SU-DHL-6 (cell line): ENCODE results near the gene ILRUN.
"Not testable (repeated sequence)": the region's sequence is repeated elsewhere in the genome, so short reads cannot be mapped to it uniquely, and the experiment has no call there.

Experiments used
- H2AFZ ChIP-seq: fragments of 200-600 bp; sonication (generic); 2 replicates; pipeline ENCODE4 v1.6.1; 2014; ENCODE audit warnings: low read depth, mild to moderate bottlenecking, moderate library complexity, mixed read lengths, antibody characterized with exemption, low read length; ENCODE audit not compliant: severe bottlenecking
- H3F3A ChIP-seq: fragments of 200-600 bp; shearing (Covaris generic); 2 replicates; pipeline ENCODE4 v1.6.0; 2016; ENCODE audit warnings: antibody characterized with exemption, mild to moderate bottlenecking; ENCODE audit not compliant: insufficient read depth
- H3K27ac ChIP-seq: fragments of 200-600 bp; sonication (generic); 2 replicates; pipeline ENCODE4 v1.5.1; 2016; ENCODE audit warnings: low read depth, mild to moderate bottlenecking, low read length, moderate library complexity, mixed read lengths
- H3K27me3 ChIP-seq: fragments of 200-600 bp; sonication (generic), shearing (Covaris generic); 2 replicates; pipeline ENCODE4 v1.6.0; 2014; ENCODE audit warnings: mild to moderate bottlenecking, low read length
- H3K36me3 ChIP-seq: fragments of 200-600 bp; sonication (generic); 2 replicates; pipeline ENCODE4 v1.6.1; 2014; ENCODE audit warnings: mild to moderate bottlenecking, low read length, mixed read lengths
- H3K4me2 ChIP-seq: fragments of 300-600, 200-600 bp; shearing (Covaris generic), sonication (generic); 2 replicates; pipeline ENCODE4 v1.6.0; 2014; ENCODE audit warnings: low read length, low read depth, mild to moderate bottlenecking; ENCODE audit not compliant: poor library complexity, severe bottlenecking
- H3K4me3 ChIP-seq: fragments of 200-600 bp; sonication (generic); 2 replicates; pipeline ENCODE4 v1.5.1; 2014; ENCODE audit warnings: antibody characterized with exemption, low read length, mild to moderate bottlenecking, mixed read lengths; ENCODE audit not compliant: insufficient read depth, poor library complexity, severe bottlenecking
- H3K79me2 ChIP-seq: fragments of 200-600 bp; sonication (generic); 2 replicates; pipeline ENCODE4 v1.6.1; 2014; ENCODE audit warnings: mild to moderate bottlenecking, low read length, moderate library complexity; ENCODE audit not compliant: insufficient read depth
- H3K9ac ChIP-seq: fragments of 200-600 bp; sonication (generic); 2 replicates; pipeline ENCODE4 v1.7.0; 2014; ENCODE audit warnings: mild to moderate bottlenecking, low read length
- H3K9me2 ChIP-seq: fragments of 200-600 bp; sonication (generic); replicated peaks from 2 replicates; pipeline ENCODE4 v1.6.1; 2014; ENCODE audit warnings: low read length; ENCODE audit not compliant: insufficient read depth
- H3K9me3 ChIP-seq: fragments of 200-600 bp; sonication (generic); 2 replicates; pipeline ENCODE4 v1.6.1; 2014; ENCODE audit warnings: low read length, mixed read lengths; ENCODE audit not compliant: insufficient read depth
- H4K20me1 ChIP-seq: fragments of 200-600 bp; sonication (generic); 2 replicates; pipeline ENCODE4 v1.6.1; 2014; ENCODE audit warnings: low read depth, mild to moderate bottlenecking, antibody characterized with exemption, low read length, moderate library complexity, mixed read lengths
- EZH2phosphoT487 ChIP-seq: fragments of 200-600 bp; sonication (generic), shearing (Covaris generic); conservative IDR thresholded peaks from 2 replicates; pipeline ENCODE4 v1.6.1; 2018; ENCODE audit warnings: mild to moderate bottlenecking, antibody characterized with exemption, low read length, moderate library complexity, mixed read lengths
- TF ChIP-seq, protein P1 (sequence below): fragments of 200-600 bp; sonication (generic); IDR thresholded peaks from one replicate; pipeline ENCODE4 v1.5.1; 2017; ENCODE audit warnings: antibody characterized with exemption, mild to moderate bottlenecking, low read length, moderate library complexity; ENCODE audit not compliant: insufficient read depth, poor library complexity, severe bottlenecking

The ILRUN gene

DNA sequence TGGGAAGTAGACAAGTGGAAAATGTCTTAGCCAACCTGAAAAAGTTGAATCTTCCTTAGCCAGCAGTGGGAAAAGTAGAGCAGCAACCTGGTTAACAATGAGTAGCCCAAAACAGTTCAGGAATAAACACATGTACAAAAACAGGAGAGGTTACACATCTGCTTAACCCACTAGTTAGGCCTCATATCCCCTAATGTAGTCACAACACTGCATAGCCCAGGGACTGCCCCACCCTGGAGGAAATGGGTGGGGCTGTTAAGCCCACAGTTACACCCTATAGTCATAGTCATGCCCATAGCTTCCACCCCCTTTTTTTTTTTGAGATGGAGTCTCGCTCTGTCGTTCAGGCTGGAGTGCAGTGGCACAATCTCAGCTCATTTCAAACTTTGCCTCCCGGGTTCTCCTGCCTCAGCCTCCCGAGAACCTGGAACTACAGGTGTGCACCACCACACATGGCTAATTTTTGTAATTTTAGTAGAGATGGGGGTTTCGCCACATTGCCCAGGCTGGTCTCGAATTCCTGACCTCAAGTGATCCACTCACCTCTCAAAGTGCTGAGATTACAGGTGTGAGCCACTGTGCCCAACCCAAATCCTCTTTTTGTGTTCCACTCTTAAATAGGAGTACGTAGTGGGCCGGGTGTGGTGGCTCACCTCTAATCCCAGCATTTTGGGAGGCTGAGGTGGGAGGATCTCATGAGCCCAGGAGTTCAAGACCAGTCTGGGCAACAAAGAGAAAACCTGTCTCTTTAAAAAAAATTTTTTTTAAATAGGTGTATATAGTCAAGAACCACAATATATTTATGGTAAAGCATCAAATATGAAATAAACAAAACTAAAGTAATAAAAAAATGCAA is 24.5 kb downstream of the ILRUN start:
- Histone ChIP-seq H3K9me2 (no peaks in the 10 kb centered on the region), H3K4me3 (no peak overlapping the region), H3K27me3 (no peaks in the 10 kb centered on the region), H3K4me2 (peak overlapping the region; percentile 23), H4K20me1 (peaks cover 16% of the 10 kb centered on the region), H3K27ac (peak overlapping the region; percentile 22; the same call in 1 of the 2 replicates), H3K9me3 (no peaks in the 10 kb centered on the region), H3K36me3 (no peaks in the 10 kb centered on the region), H2AFZ (no peak overlapping the region), H3K79me2 (peaks cover 95% of the 10 kb centered on the region), H3K9ac (no peak overlapping the region), H3F3A (peaks cover 23% of the 10 kb centered on the region; the same call in 1 of the 2 replicates)
- TF ChIP-seq, protein P1, sequence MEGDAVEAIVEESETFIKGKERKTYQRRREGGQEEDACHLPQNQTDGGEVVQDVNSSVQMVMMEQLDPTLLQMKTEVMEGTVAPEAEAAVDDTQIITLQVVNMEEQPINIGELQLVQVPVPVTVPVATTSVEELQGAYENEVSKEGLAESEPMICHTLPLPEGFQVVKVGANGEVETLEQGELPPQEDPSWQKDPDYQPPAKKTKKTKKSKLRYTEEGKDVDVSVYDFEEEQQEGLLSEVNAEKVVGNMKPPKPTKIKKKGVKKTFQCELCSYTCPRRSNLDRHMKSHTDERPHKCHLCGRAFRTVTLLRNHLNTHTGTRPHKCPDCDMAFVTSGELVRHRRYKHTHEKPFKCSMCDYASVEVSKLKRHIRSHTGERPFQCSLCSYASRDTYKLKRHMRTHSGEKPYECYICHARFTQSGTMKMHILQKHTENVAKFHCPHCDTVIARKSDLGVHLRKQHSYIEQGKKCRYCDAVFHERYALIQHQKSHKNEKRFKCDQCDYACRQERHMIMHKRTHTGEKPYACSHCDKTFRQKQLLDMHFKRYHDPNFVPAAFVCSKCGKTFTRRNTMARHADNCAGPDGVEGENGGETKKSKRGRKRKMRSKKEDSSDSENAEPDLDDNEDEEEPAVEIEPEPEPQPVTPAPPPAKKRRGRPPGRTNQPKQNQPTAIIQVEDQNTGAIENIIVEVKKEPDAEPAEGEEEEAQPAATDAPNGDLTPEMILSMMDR = no peak
- TF ChIP-seq EZH2phosphoT487 = no peak

DNA sequence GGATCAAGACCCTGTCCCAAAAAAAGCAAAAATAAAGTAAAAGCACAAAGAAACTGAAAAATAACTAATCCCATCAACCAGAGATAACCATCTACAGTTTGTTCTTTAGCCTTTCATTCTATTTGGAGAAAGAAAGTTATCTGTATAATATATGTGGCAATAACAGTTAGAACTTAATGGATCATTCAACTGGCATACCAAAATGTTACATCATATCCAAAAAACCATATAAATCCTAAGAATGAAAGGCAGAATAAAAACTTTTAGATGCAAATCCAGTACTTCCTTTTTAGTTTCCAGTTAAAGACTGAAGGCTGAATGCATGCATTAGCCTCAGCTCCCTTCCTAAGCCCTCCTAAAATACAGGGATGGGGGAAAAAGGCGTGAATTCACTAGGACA is 25.2 kb downstream of the ILRUN start:
- no peaks in the 10 kb centered on the region for H3K9me2 ChIP-seq
- H3K9ac ChIP-seq = no peak overlapping the region
- no peak overlapping the region for H2AFZ ChIP-seq
- no peaks in the 10 kb centered on the region for H3K9me3 ChIP-seq
- H3K27me3 ChIP-seq = no peaks in the 10 kb centered on the region
- no peak overlapping the region for H3K4me2 ChIP-seq
- no peaks in the 10 kb centered on the region for H3K36me3 ChIP-seq
- peaks cover 95% of the 10 kb centered on the region for H3K79me2 ChIP-seq
- H3K4me3 ChIP-seq = no peak overlapping the region
- no peak overlapping the region for H3K27ac ChIP-seq
- no peak for TF ChIP-seq EZH2phosphoT487
- TF ChIP-seq, protein P1 = no peak
- H4K20me1 ChIP-seq = peaks cover 16% of the 10 kb centered on the region
- peaks cover 25% of the 10 kb centered on the region; the same call in 1 of the 2 replicates for H3F3A ChIP-seq

DNA sequence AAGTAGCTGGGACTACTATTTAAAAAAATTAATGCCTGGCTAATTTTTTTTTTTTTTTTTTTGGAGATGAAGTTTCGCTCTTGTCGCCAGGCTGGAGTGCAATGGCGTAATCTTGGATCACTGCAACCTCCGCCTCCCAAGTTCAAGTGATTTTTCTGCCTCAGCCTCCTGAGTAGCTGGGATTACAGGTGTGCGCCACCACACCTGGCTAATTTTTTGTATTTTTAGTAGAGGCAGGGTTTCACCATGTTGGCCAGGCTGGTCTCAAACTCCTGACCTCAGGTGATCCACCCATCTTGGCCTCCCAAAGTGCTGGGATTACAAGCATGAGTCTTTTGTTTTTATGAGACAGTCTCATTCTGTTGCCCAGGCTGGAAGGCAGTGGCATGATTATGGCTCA is 27.8 kb downstream of the ILRUN start:
- not testable (repeated sequence) for H3K9ac ChIP-seq, H3K4me3 ChIP-seq, H3K27me3 ChIP-seq, H3K4me2 ChIP-seq, H3K27ac ChIP-seq, H3K9me3 ChIP-seq, H3K9me2 ChIP-seq, H2AFZ ChIP-seq, H3K36me3 ChIP-seq
- Histone ChIP-seq H3K79me2 (peaks cover 98% of the 10 kb centered on the region), H3F3A (peaks cover 12% of the 10 kb centered on the region; the same call in 1 of the 2 replicates), H4K20me1 (peaks cover 12% of the 10 kb centered on the region)
